Gastrocnemius medialis (tissue), 4 donors: Measurements from ENCODE around the gene TAS2R43.
"Not testable (repeated sequence)": the region's sequence is repeated elsewhere in the genome, so short reads cannot be mapped to it uniquely, and the experiment has no call there.

ENCODE experiments used
- CTCF ChIP-seq, 5 experiments: fragments of 450-650 bp in 3 of 5; fragments of 200-600 bp in 2 of 5; sonication (generic) in 2 of 5; IDR thresholded peaks in 4 of 5; conservative IDR thresholded peaks in 1 of 5; 1 replicate in 4 of 5; 2 replicates in 1 of 5; pipeline ENCODE4 v1.5.1; 2016 to 2019; ENCODE audit warnings: antibody characterized with exemption in 5 of 5, mild to moderate bottlenecking in 3 of 5, moderate library complexity in 3 of 5
- POLR2A ChIP-seq, 2 donors: fragments of 450-650 bp; IDR thresholded peaks; one replicate each; pipeline ENCODE4 v1.6.1; 2017; ENCODE audit warnings: antibody characterized with exemption in 2 of 2, mild to moderate bottlenecking in 2 of 2, moderate library complexity in 2 of 2

GRCh38 chr12:11062194-11062593 lies 29.9 kb downstream of the TAS2R43 start, which contains the start of gene TAS2R46:
- TF ChIP-seq POLR2A (IDR thresholded peaks at IDR 0.05); CTCF (IDR thresholded peaks at IDR 0.05 in 4 of 5, conservative IDR thresholded peaks at IDR 0.05 in 1 of 5): not testable (repeated sequence)
